Measurements from ENCODE around the gene ELMO2.

ELMO2 gene

DNA sequence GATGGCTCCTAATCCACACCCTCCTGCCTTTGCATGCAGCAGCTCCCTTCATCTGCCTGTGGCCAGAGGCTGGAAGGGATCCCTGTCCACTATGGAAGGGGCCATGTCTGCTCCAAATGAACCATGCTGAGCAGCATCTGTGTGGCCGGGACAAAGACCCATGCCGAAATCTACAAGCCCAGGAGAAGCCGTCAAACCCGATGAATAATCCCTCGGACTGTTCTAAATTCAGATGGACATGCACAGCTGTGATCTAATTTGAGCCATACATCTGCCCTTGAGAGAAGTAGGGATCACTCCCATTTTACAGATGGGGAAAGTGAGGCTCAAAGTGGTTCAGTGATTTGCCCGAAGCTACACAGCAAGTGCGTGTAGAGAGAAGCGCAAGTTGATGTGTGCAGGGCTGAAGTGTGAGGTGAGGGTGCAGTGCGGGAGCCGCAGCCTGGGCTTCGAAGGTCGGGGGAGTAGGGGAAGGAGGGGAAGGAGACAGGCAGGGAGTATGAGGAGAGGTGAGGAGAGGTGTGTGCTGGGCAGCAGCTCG lies 75.5 kb downstream of the ELMO2 start:
- DNase-seq: no peak

DNA sequence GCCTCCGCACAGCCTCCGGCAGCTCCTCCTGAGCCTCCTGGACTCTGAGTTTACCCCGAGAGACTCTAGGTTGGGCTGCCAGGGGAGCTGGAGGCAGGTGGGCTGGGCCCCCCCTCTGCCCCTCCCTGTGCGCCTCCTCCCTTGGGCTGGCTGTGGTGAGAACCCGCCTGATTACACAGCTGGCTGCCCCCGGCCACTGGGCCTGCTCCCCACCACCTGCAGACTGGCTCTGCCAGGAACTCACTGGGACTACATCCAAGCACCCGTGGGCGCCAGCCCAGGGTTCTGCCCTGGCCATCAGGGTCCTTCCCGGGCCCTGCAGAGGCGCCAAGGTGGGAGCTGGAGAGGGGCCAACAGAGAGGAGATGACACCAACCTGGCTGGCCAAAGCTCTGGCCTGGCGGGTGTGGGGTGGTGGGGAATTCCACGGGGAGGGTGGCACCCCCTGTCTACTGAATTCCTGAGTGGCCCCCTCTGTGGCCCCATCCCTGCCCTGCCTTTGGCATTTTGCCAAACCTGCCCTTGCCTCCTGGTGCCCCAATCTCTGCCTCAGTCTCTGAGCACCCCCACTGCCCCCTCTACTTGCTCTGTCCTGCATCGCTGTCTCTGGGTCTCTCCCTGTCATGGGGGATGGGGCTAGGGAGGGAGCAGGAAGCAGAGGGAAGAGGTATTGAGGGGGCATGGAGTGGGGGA lies 76.2 kb downstream of the ELMO2 start:
- no peak for DNase-seq

DNA sequence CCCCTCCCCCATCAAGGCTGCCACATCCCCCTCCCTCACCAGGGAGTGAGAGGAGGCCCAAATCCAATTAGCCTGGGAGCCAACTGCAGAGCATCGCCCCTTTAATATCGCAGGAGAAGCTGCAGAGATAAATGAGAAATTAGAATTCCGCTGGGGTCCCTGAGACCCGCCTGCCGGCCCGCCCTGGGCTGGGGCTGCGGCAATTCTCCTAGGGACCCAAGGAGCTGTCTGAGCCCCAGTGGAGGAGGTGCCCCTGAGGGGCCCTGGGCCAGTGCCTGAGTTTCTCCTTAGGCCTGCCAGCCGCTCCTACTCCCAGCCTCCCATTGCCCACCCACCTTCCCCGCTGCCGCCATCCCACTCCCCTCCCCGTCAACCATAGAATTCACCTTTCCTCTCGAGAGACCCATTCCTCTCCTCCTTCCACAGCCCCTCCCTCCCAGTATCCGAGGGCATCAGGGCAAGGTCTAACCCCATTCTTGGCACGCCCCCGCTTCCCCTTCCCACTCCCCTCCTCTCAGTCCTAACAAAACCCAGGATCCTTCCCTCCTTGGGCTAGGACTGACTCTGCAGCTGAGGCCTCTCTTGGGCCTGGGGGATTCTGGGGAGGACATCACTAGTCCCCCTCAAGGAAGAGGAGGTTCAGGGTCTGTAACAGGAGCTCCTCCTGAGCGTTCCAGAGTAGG lies 78.1 kb downstream of the ELMO2 start:
- DNase-seq: no peak

DNA sequence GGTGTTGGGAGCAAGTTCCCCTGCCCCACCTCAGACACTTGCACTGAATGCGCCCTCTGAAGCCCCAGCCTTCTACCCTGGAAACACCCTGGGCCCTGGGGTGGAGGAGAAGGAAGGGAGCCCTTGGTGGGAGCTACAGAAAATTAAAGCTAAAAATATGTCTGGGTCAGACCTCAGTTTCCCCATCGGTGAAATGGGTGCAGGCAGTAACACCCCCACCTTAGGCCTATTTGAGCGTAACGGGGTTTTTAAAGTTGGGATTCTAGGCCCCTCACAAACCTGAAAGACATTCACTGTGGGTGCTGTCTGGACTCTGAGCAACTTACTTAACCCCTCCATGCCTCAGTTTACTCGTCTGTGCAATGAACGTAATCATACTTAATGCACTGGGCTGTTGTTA lies 78.9 kb downstream of the ELMO2 start:
- DNase-seq: no peak

DNA sequence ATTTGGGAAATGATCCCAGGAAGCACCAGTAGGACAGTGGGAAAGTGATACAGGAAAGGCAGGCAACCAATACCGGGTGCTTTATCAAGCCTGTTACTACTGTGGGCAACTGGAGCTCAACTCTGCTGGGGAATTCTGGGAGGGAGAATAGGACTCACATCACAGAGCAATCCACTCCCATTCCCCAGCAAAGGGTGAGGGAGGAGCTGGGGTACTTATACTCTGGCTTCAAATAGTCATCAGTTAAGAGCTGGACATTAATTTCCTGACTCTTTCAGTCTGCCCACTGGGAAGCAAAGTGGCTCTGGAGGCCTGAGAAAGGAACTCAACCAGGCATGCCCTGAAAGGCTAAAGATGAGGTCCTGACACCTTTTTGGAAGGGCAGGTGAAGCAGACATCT lies 80.6 kb downstream of the ELMO2 start:
- no peak for DNase-seq

DNA sequence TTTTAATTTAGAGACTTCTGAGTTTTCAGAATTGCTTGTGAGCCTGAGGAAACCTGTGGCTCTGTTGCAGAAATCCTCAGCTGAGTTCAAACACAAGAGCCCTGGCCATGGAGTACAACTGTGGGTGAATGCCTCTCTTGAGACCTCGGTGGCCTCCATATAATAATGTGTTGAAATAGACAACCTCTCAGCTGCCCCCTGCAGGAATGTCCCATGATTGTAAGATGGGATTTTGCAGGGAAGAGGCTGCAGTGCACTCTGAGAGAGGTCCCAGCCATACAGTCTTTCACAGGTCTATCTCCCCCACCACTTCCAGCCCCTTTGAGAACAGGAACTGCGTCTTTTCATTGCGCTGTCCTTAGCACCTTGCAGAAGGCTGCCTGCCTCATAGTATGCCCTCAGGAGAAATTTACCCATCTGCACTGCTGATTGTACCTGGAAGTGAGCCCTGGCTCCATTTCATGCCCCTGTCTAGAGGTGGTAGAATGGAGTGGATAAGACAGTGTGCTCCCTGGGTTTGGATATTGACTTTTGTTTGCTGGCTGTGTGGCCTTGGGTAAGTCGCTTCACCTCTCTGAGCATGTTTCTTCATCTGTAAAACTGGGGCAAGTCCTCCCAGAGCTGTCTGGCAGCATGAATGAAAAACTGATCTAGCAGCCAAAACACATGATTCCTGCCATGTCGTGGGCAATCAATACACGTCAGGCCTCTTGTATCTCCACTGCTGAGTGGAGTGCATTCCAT lies 81.3 kb downstream of the ELMO2 start:
- no peak for DNase-seq

DNA sequence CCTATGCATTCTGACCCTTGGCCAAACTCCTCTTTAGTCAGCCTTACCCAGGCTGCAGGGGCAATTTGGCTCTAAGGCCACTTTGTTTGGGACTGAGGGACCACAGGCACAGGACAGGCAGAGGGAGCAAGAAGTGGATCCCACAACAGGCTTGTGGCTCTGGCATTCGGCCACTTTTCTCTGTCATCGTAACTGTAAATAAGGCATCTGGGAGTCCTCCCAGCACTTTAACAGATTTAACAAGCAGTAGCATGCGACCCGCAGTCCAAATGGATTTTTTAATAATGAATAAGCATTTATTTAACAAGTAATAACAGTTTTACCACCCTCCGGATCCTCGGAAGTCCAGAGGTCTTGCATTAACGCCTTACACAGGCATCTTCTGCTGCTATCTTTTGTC lies 82.0 kb downstream of the ELMO2 start:
- DNase-seq: no peak

DNA sequence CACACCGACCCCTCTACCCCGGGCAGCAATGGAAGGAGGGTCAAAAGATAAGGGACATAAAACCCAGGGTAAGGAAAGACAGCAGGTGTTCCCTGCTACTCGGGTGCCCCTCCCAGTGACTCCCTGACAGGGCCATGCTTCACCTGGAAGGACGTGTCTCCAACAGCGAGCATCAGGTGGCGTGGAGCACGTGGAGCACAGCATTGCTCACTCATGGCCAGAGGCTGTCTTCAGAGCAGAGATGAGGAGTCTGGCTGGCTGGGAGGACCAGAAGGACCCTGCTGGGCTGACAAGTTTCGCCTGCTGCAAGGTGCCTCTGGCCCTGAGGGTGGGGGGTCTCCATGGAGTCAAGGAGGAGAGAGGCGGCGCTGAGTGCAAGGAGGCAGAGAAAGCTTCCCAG lies 82.9 kb downstream of the ELMO2 start:
- no peak for DNase-seq

DNA sequence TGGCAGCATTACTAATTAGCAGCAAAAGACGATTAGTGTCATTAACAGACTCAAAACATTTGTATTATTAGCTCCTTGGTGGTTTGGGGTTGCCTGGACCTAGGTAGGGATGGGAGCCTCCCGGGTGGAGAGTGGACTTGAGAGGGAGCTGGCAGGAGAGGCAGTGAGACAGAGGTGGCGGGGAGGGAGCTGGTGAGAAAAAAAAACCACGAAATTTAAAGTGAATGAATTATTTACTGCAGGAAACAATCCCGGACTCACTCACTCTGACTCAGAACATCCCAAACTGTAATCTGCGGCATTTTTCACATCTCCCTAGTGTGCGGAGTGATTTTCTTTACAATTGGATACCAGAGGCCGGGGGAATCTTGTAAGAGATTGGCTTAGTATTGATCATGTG lies 83.8 kb downstream of the ELMO2 start:
- DNase-seq: no peak

DNA sequence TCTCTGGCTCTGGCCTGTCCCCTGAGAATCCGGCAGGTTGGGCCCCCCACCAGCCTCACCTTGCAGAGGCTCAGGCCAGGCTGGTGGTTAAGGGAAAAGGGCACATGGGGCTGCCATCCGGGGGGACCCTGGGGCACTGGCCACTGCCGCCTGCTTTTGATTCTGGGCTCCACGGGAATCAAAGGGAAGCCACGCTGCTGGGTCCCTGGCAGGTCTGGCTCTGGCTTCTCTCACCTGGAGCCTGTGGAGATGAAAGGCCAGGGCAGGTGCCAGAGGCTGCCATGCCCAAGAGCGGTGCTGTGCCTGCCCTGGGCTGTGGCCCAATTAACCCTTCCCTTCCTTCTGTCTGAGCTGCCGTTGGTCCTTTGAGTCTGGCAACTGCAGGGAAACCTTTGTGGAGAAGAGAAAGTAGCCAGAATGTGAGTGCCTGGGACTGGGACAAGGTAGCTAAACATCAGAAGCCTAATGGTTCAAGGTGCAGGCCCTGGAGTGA lies 88.7 kb downstream of the ELMO2 start:
- DNase-seq: no peak

DNA sequence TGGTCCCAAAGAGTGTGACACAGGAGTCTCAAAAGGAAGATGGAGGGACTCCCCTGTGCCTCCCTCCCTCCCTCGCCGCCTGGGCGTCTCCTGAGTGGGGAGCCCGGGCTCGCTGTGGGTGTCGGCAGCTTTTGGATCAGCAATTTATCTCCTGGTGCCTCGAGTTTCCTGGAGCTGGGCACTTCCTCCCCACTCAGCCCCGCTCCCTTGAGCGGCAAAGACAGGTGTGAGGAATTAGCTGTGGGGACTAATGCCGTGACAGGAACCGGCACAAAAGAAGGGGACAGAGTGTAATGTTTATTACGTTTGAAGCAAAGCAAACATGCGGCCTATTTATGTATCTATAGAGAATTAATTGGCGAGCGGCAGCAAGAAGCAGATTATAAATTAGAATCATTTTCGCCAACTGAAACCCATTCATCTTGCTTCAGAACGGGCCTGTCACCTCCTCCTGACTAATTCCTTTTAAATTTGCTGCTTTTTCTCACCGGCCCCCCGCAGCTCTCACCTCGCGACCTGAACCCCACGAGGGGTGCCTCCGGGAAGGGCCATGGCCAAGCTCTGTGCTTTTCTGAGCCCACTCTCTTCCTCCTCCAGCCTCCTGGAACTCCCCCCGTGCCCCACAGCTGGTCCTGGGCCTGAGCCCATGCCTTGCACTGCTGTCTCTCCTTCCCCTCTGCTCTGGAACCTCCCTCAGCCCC lies 89.3 kb downstream of the ELMO2 start:
- DNase-seq: no peak
